SH-SY5Y (cell line): ENCODE results near the gene BAZ1A.

Source experiments
- GATA2 ChIP-seq: IDR thresholded peaks from 2 replicates; pipeline ENCODE4 v1.6.1; 2011; ENCODE audit warnings: mild to moderate bottlenecking, low read depth, low read length
- GATA3 ChIP-seq: IDR thresholded peaks from 2 replicates; pipeline ENCODE4 v1.6.1; 2011; ENCODE audit warnings: low read depth, mild to moderate bottlenecking, low read length, moderate library complexity

- TF ChIP-seq GATA2 (no peak), GATA3 (no peak)
Observed at GRCh38 chr14:34806257-34806656, 68.9 kb downstream of the BAZ1A start.
